GM23338 (cell line): Measurements from ENCODE around the gene GFI1B. TPM values are rescaled to one million over a fixed set of nuclear protein-coding genes. Genes with fewer than 3 reads are reported as not detected.
"Not testable (repeated sequence)": the region's sequence is repeated elsewhere in the genome, so short reads cannot be mapped to it uniquely, and the experiment has no call there.

Experiments
- ATAC-seq: fragments of 200-7000 bp; cut with Tn5 transposase; 3 replicates; pipeline ENCODE4 v1.9.1; 2020
- DNase-seq: peaks from one replicate; pipeline ENCODE4 v3.0.0-alpha.2; 2015; ENCODE audit warnings: low spot score
- H2AFZ ChIP-seq: fragments of 200-600 bp; sonication (generic); 2 replicates; pipeline ENCODE4 v1.8.0; 2016; ENCODE audit warnings: antibody characterized with exemption, mild to moderate bottlenecking, moderate library complexity
- H3F3A ChIP-seq: fragments of 200-600 bp; sonication (generic); replicated peaks from 2 replicates; pipeline ENCODE4 v1.8.0; 2017; ENCODE audit warnings: antibody characterized with exemption, mixed run types, low read depth
- H3K27ac ChIP-seq: fragments of 200-600 bp; sonication (generic); 2 replicates; pipeline ENCODE4 v1.6.1; 2016; ENCODE audit warnings: low read depth
- H3K27me3 ChIP-seq: fragments of 200-600 bp; sonication (generic); 2 replicates; pipeline ENCODE4 v1.8.0; 2016; ENCODE audit warnings: mild to moderate bottlenecking, mixed run types, moderate library complexity; ENCODE audit not compliant: insufficient read depth
- H3K36me3 ChIP-seq: fragments of 200-600 bp; sonication (generic); 2 replicates; pipeline ENCODE4 v1.8.0; 2016; ENCODE audit warnings: mild to moderate bottlenecking; ENCODE audit not compliant: insufficient read depth
- H3K4me1 ChIP-seq: fragments of 200-600 bp; sonication (generic); 2 replicates; pipeline ENCODE4 v1.8.0; 2016; ENCODE audit warnings: mild to moderate bottlenecking, moderate library complexity; ENCODE audit not compliant: insufficient read depth
- H3K4me2 ChIP-seq: fragments of 200-600 bp; sonication (generic); 2 replicates; pipeline ENCODE4 v1.7.1; 2017; ENCODE audit warnings: mixed run types
- H3K4me3 ChIP-seq: fragments of 200-600 bp; sonication (generic); 2 replicates; pipeline ENCODE4 v1.6.1; 2016; ENCODE audit warnings: mixed run types
- H3K79me2 ChIP-seq: fragments of 200-600 bp; sonication (generic); replicated peaks from 2 replicates; pipeline ENCODE4 v1.8.0; 2017; ENCODE audit warnings: mild to moderate bottlenecking; ENCODE audit not compliant: insufficient read depth
- H3K9me2 ChIP-seq: fragments of 200-600 bp; sonication (generic); 2 replicates; pipeline ENCODE4 v1.8.0; 2017; ENCODE audit not compliant: insufficient read depth
- H4K20me1 ChIP-seq: fragments of 200-600 bp; sonication (generic); replicated peaks from 2 replicates; pipeline ENCODE4 v1.8.0; 2017; ENCODE audit warnings: mild to moderate bottlenecking; ENCODE audit not compliant: insufficient read depth
- H3K27ac Mint-ChIP-seq: 2 replicates; pipeline ENCODE4 v1.8.0; 2020; ENCODE audit warnings: inconsistent platforms, mild to moderate bottlenecking, moderate library complexity, mixed read lengths
- H3K27me3 Mint-ChIP-seq: 3 replicates; pipeline ENCODE4 v1.8.0; 2022; ENCODE audit warnings: low read depth, mild to moderate bottlenecking, moderate library complexity, mixed read lengths, inconsistent platforms; ENCODE audit not compliant: insufficient read depth, poor library complexity
- H3K36me3 Mint-ChIP-seq: 3 replicates; pipeline ENCODE4 v1.8.0; 2021; ENCODE audit warnings: low read depth, mild to moderate bottlenecking, inconsistent platforms, moderate library complexity, mixed read lengths
- H3K4me1 Mint-ChIP-seq: 3 replicates; pipeline ENCODE4 v1.8.0; 2020; ENCODE audit warnings: mild to moderate bottlenecking, inconsistent platforms, mixed read lengths
- H3K4me3 Mint-ChIP-seq: 3 replicates; pipeline ENCODE4 v1.8.0; 2021; ENCODE audit warnings: moderate library complexity, mild to moderate bottlenecking, inconsistent platforms, mixed read lengths
- H3K9me3 Mint-ChIP-seq: 3 replicates; pipeline ENCODE4 v1.8.0; 2020; ENCODE audit warnings: moderate library complexity, mild to moderate bottlenecking, inconsistent platforms, mixed read lengths
- CTCF ChIP-seq, 2 experiments: fragments of 200-600 bp in 1 of 2; sonication (generic) in 1 of 2; conservative IDR thresholded peaks; 2 replicates each; pipeline versions ENCODE4 v1.5.1 to v1.6.1; 2016 to 2017; ENCODE audit warnings: antibody characterized with exemption in 2 of 2, low read depth in 2 of 2, mild to moderate bottlenecking in 2 of 2, moderate library complexity in 1 of 2
- microRNA-seq: library from miRNA; unstranded; fragments of <30 nt; microRNA quantifications from one replicate; pipeline ENCODE4, GENCODE V29; 2017
- polyA plus RNA-seq: library from polyadenylated mRNA; unstranded; fragments of >200 nt; fragmentation: Nextera tagmentation; extraction: Ambion mirVana; gene quantifications from 2 replicates; pipeline ENCODE4 v1.2.1, GENCODE V29; 2016
- small RNA-seq: library from RNA; depleted of rRNA; stranded (forward); fragments of <200 nt; gene quantifications from one replicate; pipeline ENCODE3, GENCODE V24; 2014; ENCODE audit warnings: low replicate concordance
- total RNA-seq: library from RNA; depleted of rRNA; stranded (reverse); fragments of >200 nt; shearing (Covaris generic); gene quantifications from 2 replicates; pipeline ENCODE4 v1.2.3, GENCODE V29; 2014; rRNA removed

Gene GFI1B
- total and polyA plus RNA-seq, 2 experiments from 2014 or later = 0.38 TPM; not detected in 1

- peak; percentile 67 for DNase-seq
- TF ChIP-seq CTCF (conservative IDR thresholded peaks at IDR 0.05; ENCODE audit: low read depth in 2 of 2) = peak; percentile 61 to 81
- not testable (repeated sequence) for H3K36me3 ChIP-seq, H3K4me3 ChIP-seq, ATAC-seq, H3K27ac Mint-ChIP-seq, H3K4me2 ChIP-seq, H3K27me3 ChIP-seq, H2AFZ ChIP-seq, H3K27me3 Mint-ChIP-seq, H3K27ac ChIP-seq, H3K4me1 Mint-ChIP-seq, H3K9me3 Mint-ChIP-seq, H3K4me1 ChIP-seq, H3F3A ChIP-seq, H3K9me2 ChIP-seq, H3K4me3 Mint-ChIP-seq
- peaks cover 41% of the 10 kb centered on the region for H3K79me2 ChIP-seq
- peaks cover 36% of the 10 kb centered on the region for H4K20me1 ChIP-seq
- H3K36me3 Mint-ChIP-seq = peaks cover 49% of the 10 kb centered on the region
These were observed 62.5 kb downstream of the GFI1B start for GRCh38 chr9:133040892-133041479.

Small RNA genes within 50 kb of the gene (microRNA-seq; reads per million reads assigned to microRNA genes)
- not detected for gene MIR548AW

Small RNA genes within 50 kb of the gene (small RNA-seq; reads per million reads assigned to genes)
- gene AL593851.1 = not detected
- gene MIR548AW = not detected
- not detected for gene RNU7-21P

Other genes with a start within 250 kb of the GFI1B start
- 0.14 and 0.82 TPM in 2 replicates for gene AK8, start 100.4 kb upstream of the GFI1B start, total RNA-seq
- gene AK8, start 100.4 kb upstream of the GFI1B start, polyA plus RNA-seq = 0.70 and 0.78 TPM in 2 replicates
- gene SPACA9, start 99.8 kb upstream of the GFI1B start, total RNA-seq = 0.78 and 1.5 TPM in 2 replicates
- gene SPACA9, start 99.8 kb upstream of the GFI1B start, polyA plus RNA-seq = 0.85 and 1.1 TPM in 2 replicates
- gene TSC1, start 34.1 kb upstream of the GFI1B start, total RNA-seq = 43.2 and 48.0 TPM in 2 replicates
- 20.1 and 23.7 TPM in 2 replicates for gene TSC1, start 34.1 kb upstream of the GFI1B start, polyA plus RNA-seq
- gene GTF3C5, start 52.3 kb downstream of the GFI1B start, total RNA-seq = 78.8 and 81.1 TPM in 2 replicates
- gene GTF3C5, start 52.3 kb downstream of the GFI1B start, polyA plus RNA-seq = 41.2 and 46.0 TPM in 2 replicates
- 1.0 and 2.3 TPM in 2 replicates for gene CEL, start 83.3 kb downstream of the GFI1B start, total RNA-seq
- 0.26 and 0.27 TPM in 2 replicates for gene CEL, start 83.3 kb downstream of the GFI1B start, polyA plus RNA-seq
- gene RALGDS, start 142.5 kb downstream of the GFI1B start, total RNA-seq = 15.5 and 20.3 TPM in 2 replicates
- 6.1 and 8.6 TPM in 2 replicates for gene RALGDS, start 142.5 kb downstream of the GFI1B start, polyA plus RNA-seq
- gene GBGT1, start 185.2 kb downstream of the GFI1B start, total RNA-seq = 15.7 and 22.4 TPM in 2 replicates
- gene GBGT1, start 185.2 kb downstream of the GFI1B start, polyA plus RNA-seq = 3.7 and 4.9 TPM in 2 replicates
- not detected in 2 replicates for gene OBP2B, start 230.6 kb downstream of the GFI1B start, total RNA-seq
- not detected in 2 replicates for gene OBP2B, start 230.6 kb downstream of the GFI1B start, polyA plus RNA-seq